NCI-H510A treated with DMSO at 0.1 percent for 48 hours (cell line): ENCODE measurements around the gene SLC1A3.
"Not testable (repeated sequence)": the region's sequence is repeated elsewhere in the genome, so short reads cannot be mapped to it uniquely, and the experiment has no call there.

ENCODE experiments used
- DNase-seq: peaks from one replicate; lab custom pipeline; 2025; lab: John Stamatoyannopoulos, UW

The SLC1A3 gene

DNA sequence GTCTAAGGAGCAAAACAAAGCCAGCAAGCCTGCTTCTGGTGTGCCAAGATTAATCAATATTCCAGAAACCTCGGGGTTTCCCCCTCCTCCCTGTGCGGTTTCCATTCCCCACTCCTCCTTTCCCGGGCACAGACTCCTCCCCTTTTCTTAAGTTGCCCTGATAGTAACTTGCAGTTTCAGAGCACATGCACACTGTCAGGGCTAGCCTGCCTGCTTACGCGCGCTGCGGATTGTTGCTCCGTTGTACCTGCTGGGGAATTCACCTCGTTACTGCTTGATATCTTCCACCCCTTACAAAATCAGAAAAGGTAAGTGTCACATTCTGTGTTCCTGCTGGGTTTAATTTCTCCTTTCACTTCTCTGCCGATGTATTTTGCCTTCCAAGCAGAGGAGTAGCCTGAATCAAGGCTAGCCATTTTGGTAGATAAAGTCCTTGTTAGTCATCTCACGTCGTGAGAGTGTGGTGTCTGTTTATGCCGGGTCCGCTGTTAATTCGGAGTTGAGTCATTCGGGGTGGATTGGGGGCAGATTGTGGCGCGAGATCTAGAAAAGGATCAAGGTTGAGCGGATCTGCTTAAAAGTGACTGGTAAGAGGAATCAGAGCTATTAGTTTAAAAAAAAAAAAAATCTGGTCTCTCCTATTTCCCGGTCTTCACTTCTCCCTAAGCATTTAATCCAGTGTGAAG lies at the start of gene SLC1A3:
Gene SLC1A3, plus strand, starts transcription at position 179 of the 686 bp plus-strand sequence. CDS start 1,818 bp downstream, outside the sequence.
- DNase-seq: no peak

GRCh38 chr5:36558641-36559040 lies 47.8 kb upstream of the SLC1A3 start:
- DNase-seq: no peak

DNA sequence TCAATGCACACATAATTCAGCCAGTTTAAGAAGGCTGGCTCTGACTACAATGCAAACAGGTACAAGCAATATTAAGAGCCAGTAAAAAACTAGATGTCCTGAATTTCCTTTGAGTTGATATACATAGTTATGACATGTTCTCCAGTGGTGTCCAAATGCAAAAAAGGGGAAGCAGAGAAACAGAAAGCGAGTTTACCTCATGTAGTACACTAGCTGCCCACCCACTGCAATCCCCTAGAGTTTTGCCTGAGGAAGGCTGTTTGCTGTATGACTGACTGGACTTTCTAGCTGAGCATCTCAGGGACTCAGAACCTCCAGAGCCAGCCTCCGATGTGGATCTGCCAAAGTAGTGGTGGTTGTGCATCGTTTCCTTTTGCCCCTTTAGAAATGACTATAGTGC lies 44.8 kb upstream of the SLC1A3 start:
- no peak for DNase-seq

- no peak for DNase-seq
Observed at GRCh38 chr5:36569491-36569890, 36.9 kb upstream of the SLC1A3 start.

DNA sequence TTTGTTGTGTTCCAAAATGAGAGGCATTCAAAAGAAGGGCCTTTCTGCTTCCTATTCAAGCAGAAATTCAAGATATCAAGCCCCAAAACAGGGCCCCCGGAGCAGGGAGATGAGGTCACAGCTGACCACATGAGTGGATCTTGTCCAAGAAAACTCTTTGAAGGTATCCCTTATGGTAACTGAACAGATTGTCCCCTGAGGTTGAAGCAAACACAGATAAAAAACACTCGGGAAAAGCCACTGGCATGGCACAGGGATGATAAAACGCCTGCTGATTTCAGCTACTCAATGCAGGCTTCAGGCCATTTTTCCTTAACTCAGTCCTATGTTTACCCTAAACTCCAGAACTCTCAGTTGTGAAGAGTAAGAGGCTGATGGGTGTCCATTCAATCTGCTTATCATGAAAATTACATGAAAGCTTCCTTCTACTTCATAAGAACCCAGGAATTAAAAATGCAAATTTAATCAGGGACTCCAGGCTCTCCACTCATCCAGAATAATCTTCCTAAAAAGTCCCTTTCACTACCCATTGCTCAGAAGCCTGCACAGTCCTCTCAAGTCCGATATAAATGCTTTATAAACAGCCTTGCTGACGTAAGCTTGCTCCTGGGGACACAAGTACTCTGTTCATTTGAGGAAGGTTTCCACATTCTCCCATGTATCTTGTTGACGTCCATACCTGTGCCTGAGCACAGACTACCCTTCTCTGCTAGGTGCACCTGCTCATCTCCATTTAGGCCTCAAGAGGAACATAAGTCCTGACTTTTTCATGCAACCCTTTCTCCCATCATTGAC lies 35.9 kb upstream of the SLC1A3 start:
- DNase-seq: no peak

DNA sequence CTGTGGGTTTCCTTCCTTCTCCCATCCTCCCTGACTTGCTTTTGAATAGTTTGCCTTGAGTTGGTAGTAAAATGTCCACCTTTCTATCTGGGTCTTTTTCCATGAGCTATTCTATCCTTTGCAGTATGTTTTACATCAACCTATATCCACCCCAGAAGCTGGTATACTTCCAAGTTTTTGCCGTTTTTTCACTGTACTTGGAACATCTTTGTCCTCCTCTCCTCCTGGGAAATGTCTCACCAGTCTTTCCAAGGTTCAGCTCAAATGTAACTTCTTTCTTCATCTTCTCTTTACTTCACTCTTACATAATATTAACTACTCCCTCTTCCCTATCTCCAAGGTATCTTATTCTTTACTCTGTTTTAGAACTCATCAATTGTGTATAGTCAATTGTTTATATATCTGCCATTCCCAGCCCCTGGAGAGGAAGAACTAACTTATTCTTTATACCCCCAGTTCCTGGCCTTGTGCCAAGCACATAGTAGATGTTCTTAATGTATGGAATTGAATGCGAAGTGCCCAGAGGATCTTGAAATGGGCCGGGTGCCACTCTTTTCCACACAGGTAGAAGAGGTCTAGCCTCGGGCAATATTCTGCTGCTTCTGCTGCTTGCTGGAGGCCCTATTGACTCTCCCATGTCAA lies 34.9 kb upstream of the SLC1A3 start:
- no peak for DNase-seq

- DNase-seq: no peak
Observed at GRCh38 chr5:36573438-36573837, 33.0 kb upstream of the SLC1A3 start.

GRCh38 chr5:36575361-36575781 lies 31.0 kb upstream of the SLC1A3 start:
- no peak for DNase-seq

GRCh38 chr5:36576721-36577120 lies 29.7 kb upstream of the SLC1A3 start:
- DNase-seq: no peak

GRCh38 chr5:36579858-36580257 lies 26.5 kb upstream of the SLC1A3 start:
- DNase-seq: not testable (repeated sequence)

DNA sequence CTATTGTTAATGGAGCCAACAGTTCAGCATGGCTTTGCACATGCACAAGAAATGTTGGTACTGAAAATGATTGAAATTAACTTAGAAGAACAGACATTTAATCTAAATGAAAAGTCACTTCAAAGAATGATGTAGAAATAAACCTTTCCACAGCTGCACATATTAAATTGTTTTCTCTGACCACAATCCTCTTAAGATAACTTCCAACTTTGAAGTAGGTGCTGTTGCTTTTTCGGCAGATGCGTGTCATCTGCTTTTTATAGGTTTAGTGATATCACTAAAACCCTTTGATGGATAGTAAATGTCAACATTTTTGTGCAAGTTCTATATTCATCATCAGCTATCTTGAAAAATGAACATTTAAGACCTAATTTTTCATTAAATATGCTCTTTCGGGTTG lies 25.3 kb upstream of the SLC1A3 start:
- DNase-seq: no peak

DNA sequence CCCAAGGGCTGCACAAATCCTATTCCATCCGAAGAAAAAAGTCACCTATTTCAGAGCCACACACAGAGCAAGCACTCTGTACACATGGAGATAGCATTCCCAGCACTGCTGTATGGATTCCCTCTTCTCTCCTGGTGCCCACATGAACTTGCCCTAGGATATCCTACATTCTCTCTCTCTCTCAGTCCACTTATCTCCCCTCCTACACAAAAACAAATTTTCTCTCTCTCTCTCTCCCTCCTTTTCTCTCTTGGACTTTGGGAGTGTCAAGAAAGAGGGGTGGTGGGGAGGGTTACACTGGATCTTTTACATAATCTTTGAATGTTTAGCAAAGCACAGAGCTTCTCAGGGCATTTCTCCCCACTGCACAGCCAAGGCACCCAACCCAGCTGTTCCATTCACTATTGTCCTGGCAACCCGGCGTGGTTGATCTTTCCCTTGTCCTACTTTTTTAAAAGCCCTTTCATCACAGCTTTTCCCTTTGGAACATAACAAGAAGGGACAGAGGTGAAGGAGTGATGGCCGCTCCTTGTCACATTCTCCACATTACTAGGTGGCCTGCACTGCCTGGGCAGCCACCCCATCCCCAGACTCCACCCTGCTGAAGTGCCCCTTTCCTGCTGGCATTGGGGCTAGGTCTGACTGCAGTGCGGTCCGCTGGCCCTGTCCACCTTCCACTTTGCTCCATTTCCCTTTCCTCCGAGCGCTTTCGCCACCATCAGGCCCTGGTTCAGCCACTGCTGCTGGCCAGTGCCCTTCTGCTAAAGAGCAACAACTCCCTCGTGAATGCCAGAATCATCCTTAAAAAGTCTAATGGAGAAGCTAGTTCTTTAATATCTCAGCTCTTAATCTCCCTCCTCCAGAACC lies 22.2 kb upstream of the SLC1A3 start:
- DNase-seq: no peak

GRCh38 chr5:36585701-36586100 lies 20.7 kb upstream of the SLC1A3 start:
- no peak for DNase-seq

DNA sequence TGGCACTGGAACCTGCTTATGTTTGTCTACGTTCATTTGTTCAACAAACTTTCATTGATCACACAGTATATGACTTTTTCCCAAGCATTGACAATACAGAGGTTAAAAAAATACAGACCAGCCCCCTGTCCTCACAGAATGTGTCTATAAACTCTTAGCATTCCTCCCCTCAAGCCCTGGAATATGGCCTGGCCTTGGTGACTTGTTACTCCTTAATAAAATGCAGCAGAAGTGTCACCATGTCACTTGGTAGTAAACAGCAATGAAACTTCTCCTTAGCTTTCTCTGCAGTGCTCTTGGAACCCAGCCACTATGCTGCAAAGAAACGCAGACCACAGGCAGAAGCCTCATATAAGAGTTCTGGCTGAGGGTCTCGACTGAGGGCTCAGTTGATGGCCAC lies 19.1 kb upstream of the SLC1A3 start:
- no peak for DNase-seq

DNA sequence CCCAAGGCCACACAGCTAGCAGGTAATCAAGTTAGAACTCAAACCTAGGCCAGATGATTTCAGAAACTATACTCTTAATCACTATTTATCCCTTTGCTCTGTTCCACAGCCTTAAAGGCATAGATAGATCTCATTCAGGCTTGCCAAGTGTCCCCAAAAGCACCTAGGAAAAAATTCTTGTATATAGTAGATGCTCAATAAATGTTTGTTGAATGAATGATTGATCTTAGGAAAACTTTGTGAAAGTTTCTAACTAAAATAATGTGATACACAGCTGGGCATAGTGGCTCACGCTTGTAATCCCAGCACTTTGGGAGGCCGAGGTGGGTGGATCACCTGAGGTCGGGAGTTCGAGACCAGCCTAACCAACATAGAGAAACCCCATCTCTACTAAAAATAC lies 16.7 kb upstream of the SLC1A3 start:
- not testable (repeated sequence) for DNase-seq

DNA sequence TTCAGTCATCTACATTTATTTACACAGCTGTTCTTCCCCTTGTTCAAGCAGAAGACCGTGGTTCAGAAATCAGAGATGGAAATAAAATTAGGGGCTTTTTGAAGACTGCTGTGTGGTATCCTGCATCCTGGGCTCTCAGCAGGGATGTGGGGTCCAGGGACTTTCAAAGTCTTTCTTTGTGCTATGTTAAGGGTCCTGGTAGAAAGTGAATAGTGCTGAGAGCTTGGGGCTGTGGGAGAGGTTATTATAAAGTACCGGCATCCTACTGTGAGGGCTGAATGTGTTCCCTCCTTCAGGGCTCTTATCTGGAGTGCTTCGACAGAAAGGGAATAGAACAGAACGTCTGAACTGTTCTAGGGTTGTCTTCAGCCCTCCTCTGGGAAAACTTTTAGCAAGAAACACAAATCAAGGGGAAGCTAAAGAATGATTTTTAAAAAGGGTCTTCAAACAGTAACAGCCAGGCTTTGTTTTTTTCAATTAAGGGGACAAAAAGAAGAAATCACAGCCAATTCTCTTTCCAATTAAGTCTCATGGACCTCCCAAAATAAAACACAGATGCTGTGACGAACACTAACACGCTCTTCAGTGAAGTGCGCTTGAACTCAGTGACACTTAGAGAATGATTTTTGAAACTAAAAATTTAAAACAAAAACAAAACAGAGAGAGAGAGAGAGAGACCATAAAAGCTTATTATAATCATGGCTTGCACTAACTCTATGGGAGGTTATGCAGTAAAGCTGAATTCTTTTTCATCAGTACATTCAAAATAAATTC lies 15.7 kb upstream of the SLC1A3 start:
- DNase-seq: no peak

- DNase-seq: no peak
Observed at GRCh38 chr5:36593867-36594266, 12.5 kb upstream of the SLC1A3 start.

DNA sequence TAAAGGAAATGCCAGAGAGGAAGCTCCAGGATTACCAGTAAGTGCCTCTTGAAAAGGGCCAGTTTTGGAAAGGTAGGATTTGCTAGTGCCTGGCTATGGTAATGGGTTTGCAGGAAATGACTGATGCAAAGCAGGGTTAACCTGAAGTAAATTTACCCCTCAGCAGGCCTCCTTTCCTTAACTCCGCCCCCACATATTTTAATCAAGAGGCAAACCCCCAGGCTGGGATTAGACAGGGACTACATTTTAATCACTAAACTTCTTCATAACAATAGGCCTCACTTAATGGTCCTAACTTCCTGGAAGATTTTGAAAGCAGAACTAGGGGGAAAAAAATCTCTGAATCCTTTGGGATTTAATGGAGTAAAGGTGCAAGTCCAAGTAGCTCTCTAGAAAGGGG lies 10.2 kb upstream of the SLC1A3 start:
- no peak for DNase-seq

- DNase-seq: no peak
Observed at GRCh38 chr5:36596756-36597155, 9.7 kb upstream of the SLC1A3 start.

- no peak for DNase-seq
Observed at GRCh38 chr5:36598045-36598444, 8.4 kb upstream of the SLC1A3 start.
